ENCODE measurements around the gene OXER1.

Gene OXER1

GRCh38 chr2:42768706-42769256, 4.8 kb upstream of the OXER1 start:
- DNase-seq = no peak

- no peak for DNase-seq
These were observed 4.2 kb upstream of the OXER1 start for GRCh38 chr2:42767899-42768705.

- DNase-seq = no peak
These were observed 3.4 kb upstream of the OXER1 start for GRCh38 chr2:42767080-42767898.

GRCh38 chr2:42765686-42766085, 1.8 kb upstream of the OXER1 start:
- DNase-seq = no peak

GRCh38 chr2:42764901-42765300, 966 bp upstream of the OXER1 start:
- no peak for DNase-seq

- no peak for DNase-seq
These were observed 821 bp downstream of the OXER1 start for GRCh38 chr2:42762823-42763804.

- no peak for DNase-seq
These were observed 1.8 kb downstream of the OXER1 start for GRCh38 chr2:42762155-42762554.

- DNase-seq = no peak
These were observed 2.4 kb downstream of the OXER1 start for GRCh38 chr2:42761554-42761953.

GRCh38 chr2:42758751-42759150, 5.2 kb downstream of the OXER1 start:
- DNase-seq = no peak

GRCh38 chr2:42757981-42758740, 5.8 kb downstream of the OXER1 start:
- DNase-seq = no peak

GRCh38 chr2:42756966-42757513, 6.9 kb downstream of the OXER1 start:
- no peak for DNase-seq

GRCh38 chr2:42756150-42756775, 7.7 kb downstream of the OXER1 start:
- no peak for DNase-seq

GRCh38 chr2:42755191-42755880, 8.6 kb downstream of the OXER1 start:
- no peak for DNase-seq

- no peak for DNase-seq
These were observed 9.2 kb downstream of the OXER1 start for GRCh38 chr2:42754776-42755140.

GRCh38 chr2:42754021-42754775, 9.7 kb downstream of the OXER1 start:
- DNase-seq = no peak

GRCh38 chr2:42752816-42753813, 10.8 kb downstream of the OXER1 start:
- no peak for DNase-seq

- DNase-seq = no peak
These were observed 11.6 kb downstream of the OXER1 start for GRCh38 chr2:42752314-42752713.

GRCh38 chr2:42748840-42749239, 15.1 kb downstream of the OXER1 start:
- no peak for DNase-seq
